GM12878 (cell line): ENCODE measurements around the gene WDR48. TPM values are rescaled to one million over a fixed set of nuclear protein-coding genes. Genes with fewer than 3 reads are reported as not detected.

Source experiments
- ATAC-seq: fragments of 200-7000 bp; cut with Tn5 transposase; 3 replicates; pipeline ENCODE4 v1.9.1; 2020; ENCODE audit warnings: mild to moderate bottlenecking, moderate library complexity
- BruUV-seq: library from RNA; stranded (reverse); fragments of 400-500 nt; replicated peaks from 2 replicates; lab custom pipeline; 2021; lab: Mats Ljungman, UMichigan
- CTCF ChIA-PET: fragments of 300-600 bp; sonication (Branson Sonifier 250); formaldehyde crosslinking; extraction: SDS; loops from one replicate; lab custom pipeline; 2021; ENCODE audit warnings: inconsistent platforms; lab: Yijun Ruan, JAX
- POLR2A ChIA-PET: fragments of 350-600 bp; formaldehyde crosslinking; extraction: SDS; loops from one replicate; lab custom pipeline; 2021; ENCODE audit warnings: inconsistent platforms; lab: Charles Lee
- RAD21 ChIA-PET: fragments of 300-600 bp; sonication (Branson Sonifier 250); formaldehyde crosslinking; loops from one replicate; lab custom pipeline; 2023; ENCODE audit warnings: antibody characterized with exemption; ENCODE audit not compliant: unreplicated experiment; lab: Charles Lee
- SMC1A ChIA-PET: fragments of 300-600 bp; sonication (Branson Sonifier 250); formaldehyde crosslinking; loops from one replicate; lab custom pipeline; 2023; ENCODE audit not compliant: unreplicated experiment, uncharacterized antibody; lab: Charles Lee
- DNase-seq: peaks from one replicate; pipeline ENCODE4 v3.0.0-alpha.2; 2011; ENCODE audit warnings: low read depth, low spot score
- FAIRE-seq: peaks from 3 replicates; lab custom pipeline; 2011; peaks lifted over from hg19 to GRCh38; lab: Jason Lieb, UNC
- H2AFZ ChIP-seq: 2 replicates; pipeline ENCODE4 v1.6.0; 2011; ENCODE audit warnings: low read depth, low read length, control low read depth; ENCODE audit not compliant: control insufficient read depth
- H3K27ac ChIP-seq: 2 replicates; pipeline ENCODE4 v1.5.1; 2011; ENCODE audit warnings: control low read depth; ENCODE audit not compliant: control insufficient read depth, insufficient read depth
- H3K27me3 ChIP-seq, 2 experiments: replicated peaks in 1 of 2; 2 replicates each; pipeline versions ENCODE4 v1.6.0 to v1.6.1; 2011; ENCODE audit warnings: low read length in 1 of 2; ENCODE audit not compliant: control insufficient read depth in 2 of 2, insufficient read depth in 2 of 2
- H3K36me3 ChIP-seq, 2 experiments: 2 replicates each; pipeline ENCODE4 v1.5.1; 2011; ENCODE audit warnings: low read length in 1 of 2; ENCODE audit not compliant: control insufficient read depth in 2 of 2, insufficient read depth in 2 of 2
- H3K4me1 ChIP-seq: 2 replicates; pipeline ENCODE4 v1.6.1; 2011; ENCODE audit warnings: mild to moderate bottlenecking, low read length, moderate library complexity, mixed read lengths; ENCODE audit not compliant: control insufficient read depth, insufficient read depth
- H3K4me2 ChIP-seq: 2 replicates; pipeline ENCODE4 v1.6.0; 2011; ENCODE audit warnings: control low read depth; ENCODE audit not compliant: control insufficient read depth, insufficient read depth
- H3K4me3 ChIP-seq: fragments of 200-600 bp; sonication (generic); 2 replicates; pipeline ENCODE4 v1.5.1; 2016
- H3K79me2 ChIP-seq: 2 replicates; pipeline ENCODE4 v1.6.0; 2011; ENCODE audit warnings: low read length; ENCODE audit not compliant: control insufficient read depth, insufficient read depth
- H3K9ac ChIP-seq: 2 replicates; pipeline ENCODE4 v1.8.0; 2011; ENCODE audit warnings: low read length, control low read depth, mixed read lengths; ENCODE audit not compliant: control insufficient read depth, insufficient read depth
- H3K9me3 ChIP-seq: replicated peaks from 3 replicates; pipeline ENCODE4 v1.5.1; 2011; ENCODE audit warnings: mild to moderate bottlenecking, low read length; ENCODE audit not compliant: control insufficient read depth, insufficient read depth
- H4K20me1 ChIP-seq: 2 replicates; pipeline ENCODE4 v1.6.0; 2011; ENCODE audit not compliant: control insufficient read depth, insufficient read depth
- CEBPB ChIP-seq, 2 experiments: fragments of 150-350 bp in 1 of 2; IDR thresholded peaks; 2 replicates each; pipeline ENCODE4 v1.6.1; 2012 to 2014; ENCODE audit warnings: low read depth in 2 of 2, low read length in 2 of 2, borderline replicate concordance in 1 of 2, inconsistent platforms in 1 of 2
- EP300 ChIP-seq, 2 experiments: fragments of 150-350 bp in 1 of 2; IDR thresholded peaks; 2 replicates each; pipeline ENCODE4 v1.6.1; 2011 to 2012; ENCODE audit warnings: low read depth in 2 of 2, low read length in 2 of 2, borderline replicate concordance in 1 of 2, improper control_type of control experiment in 1 of 2, inconsistent platforms in 1 of 2; ENCODE audit not compliant: control insufficient read depth in 1 of 2
- NFYB ChIP-seq: IDR thresholded peaks from 2 replicates; pipeline ENCODE4 v1.6.1; 2011; ENCODE audit warnings: low read depth, mild to moderate bottlenecking, low read length, improper control_type of control experiment, moderate library complexity; ENCODE audit not compliant: insufficient read depth
- NR2F1 ChIP-seq: fragments of 450-650 bp; conservative IDR thresholded peaks from 2 replicates; pipeline ENCODE4 v1.6.1; 2017; ENCODE audit warnings: mild to moderate bottlenecking
- POLR2A ChIP-seq: IDR thresholded peaks from 2 replicates; pipeline ENCODE4 v1.6.1; 2011; ENCODE audit warnings: low read depth, mild to moderate bottlenecking, low read length
- RELA ChIP-seq: fragments of 450-650 bp; IDR thresholded peaks from 2 replicates; pipeline ENCODE4 v1.8.0; 2014; ENCODE audit warnings: borderline replicate concordance; ENCODE audit not compliant: partially characterized antibody
- WGBS: methylation state at CpG from one replicate; pipeline ENCODE4 v1.1.6; 2016; ENCODE audit warnings: low lambda C conversion rate; ENCODE audit not compliant: insufficient replicate concordance, insufficient coverage; ENCODE audit errors: missing lambda C conversion rate; 5-methylcytosine and 5-hydroxymethylcytosine counted together
- in situ Hi-C: fragments of 300-500 bp; cut with MboI; formaldehyde crosslinking; loops from 9 replicates; pipeline ENCODE4 v1.14.3; 2018; ENCODE audit warnings: mixed read lengths
- intact Hi-C: fragments of 100-400 bp; cut with micrococcal nuclease; formaldehyde crosslinking; loops from one replicate; pipeline ENCODE4 v1.14.2; 2022; ENCODE audit not compliant: unreplicated experiment
- polyA plus RNA-seq, 11 experiments: library from polyadenylated mRNA; depleted of rRNA in 4 of 11; unstranded in 6 of 11; stranded (reverse) in 5 of 11; fragments of >200 nt; fragmentation: Nextera tagmentation in 4 of 11; fragmentation: Illumina TruSeq in 1 of 11; extraction: Ambion mirVana in 4 of 11; extraction: Trizol in 1 of 11; gene quantifications; 1 replicate in 1 of 11; 2 replicates in 10 of 11; pipeline versions ENCODE4 v1.2.1 to v1.2.3, GENCODE V29; 2011 to 2016; ENCODE audit warnings: inconsistent platforms in 2 of 11, missing spikeins in 2 of 11, low read depth in 1 of 11
- total RNA-seq, 4 experiments: library from RNA; depleted of rRNA in 3 of 4; stranded (reverse); fragments of >200 nt in 3 of 4; fragmentation: Illumina TruSeq in 1 of 4; extraction: Trizol in 1 of 4; gene quantifications; 2 replicates each; pipeline versions ENCODE4 v1.2.1 to v1.2.3, GENCODE V29; 2013 to 2021
- TF ChIP-seq, protein P1 (sequence below): fragments of 450-650 bp; IDR thresholded peaks from 2 replicates; pipeline ENCODE4 v1.6.1; 2017; ENCODE audit warnings: low read depth, mild to moderate bottlenecking, moderate library complexity
- TF ChIP-seq, protein P2 (sequence below): fragments of 450-650 bp; IDR thresholded peaks from 2 replicates; pipeline ENCODE4 v1.6.1; 2014; ENCODE audit warnings: mild to moderate bottlenecking

WDR48 gene
- total and polyA plus RNA-seq, 10 of the 15 experiments (the other 5 are each of a cell fraction or from before 2014, with no cell fraction given), result 16.8 to 43.8 (median 29.0) TPM

DNA sequence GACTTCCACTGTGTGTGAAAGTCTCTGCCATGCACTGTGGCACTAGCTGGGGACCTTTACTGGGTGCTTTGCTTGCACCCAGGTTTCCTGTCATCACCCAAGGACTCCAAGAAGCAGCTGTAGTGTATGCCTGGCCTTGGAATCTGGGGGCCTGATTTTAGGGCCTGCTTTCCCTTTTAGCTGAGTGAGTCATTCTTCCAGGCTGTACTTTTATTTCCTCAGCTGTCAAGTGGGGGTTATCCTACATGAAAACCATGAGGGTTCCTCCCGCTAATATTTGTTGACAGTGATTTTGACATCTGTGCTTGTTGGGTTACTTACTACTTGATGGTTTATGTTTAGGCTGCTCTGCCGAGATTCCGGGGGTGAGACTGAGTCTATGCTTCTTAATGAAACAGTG lies 37.1 kb downstream of the WDR48 start:
- ChIA-PET POLR2A (no interaction called here), CTCF (interaction anchor here (1.3 to 1.7 kb wide), 3 partner anchors 20 to 203 kb away, joined by 3 to 5 read pairs (median 4); no protein-coding TSS in a partner anchor), SMC1A (interaction anchor here (1.3 to 1.6 kb wide), 4 partner anchors 9 to 42 kb away, joined by 3 to 5 read pairs (median 4); no protein-coding TSS in a partner anchor), RAD21 (no interaction called here)
- TF ChIP-seq CEBPB (IDR thresholded peaks at IDR 0.05; ENCODE audit: borderline replicate concordance in 1 of 2, low read depth in 2 of 2, low read length in 2 of 2) (no peak), RELA (no peak), EP300 (IDR thresholded peaks at IDR 0.05; ENCODE audit: borderline replicate concordance in 1 of 2, control insufficient read depth in 1 of 2, low read depth in 2 of 2, low read length in 2 of 2) (no peak), NR2F1 (no peak), NFYB (no peak)
- no peak overlapping the region for H3K4me2 ChIP-seq
- H3K4me3 ChIP-seq, result no peak overlapping the region
- no peak for FAIRE-seq
- no peak overlapping the region for H2AFZ ChIP-seq
- 0 out of 2 replicates have a peak, but pooled peaks cover 2% of the 10 kb centered on the region for H3K4me1 ChIP-seq
- H3K36me3 ChIP-seq, result peaks cover 4 to 14% of the 10 kb centered on the region in 2 experiments; a peak in 3 of 4 replicates
- WGBS, result 98% methylated on average over 3 of the region's 3 CpGs
- no peak for ATAC-seq
- H3K27me3 ChIP-seq, result no peaks in the 10 kb centered on the region
- intact Hi-C loops (no loop called here), in situ Hi-C loops (no loop called here)
- no TSS peak for BruUV-seq
- no peaks in the 10 kb centered on the region for H3K79me2 ChIP-seq
- no peak for DNase-seq
- no peaks in the 10 kb centered on the region for H3K9me3 ChIP-seq
- no peak overlapping the region for H3K9ac ChIP-seq
- no peaks in the 10 kb centered on the region for H4K20me1 ChIP-seq
- H3K27ac ChIP-seq, result no peak overlapping the region

DNA sequence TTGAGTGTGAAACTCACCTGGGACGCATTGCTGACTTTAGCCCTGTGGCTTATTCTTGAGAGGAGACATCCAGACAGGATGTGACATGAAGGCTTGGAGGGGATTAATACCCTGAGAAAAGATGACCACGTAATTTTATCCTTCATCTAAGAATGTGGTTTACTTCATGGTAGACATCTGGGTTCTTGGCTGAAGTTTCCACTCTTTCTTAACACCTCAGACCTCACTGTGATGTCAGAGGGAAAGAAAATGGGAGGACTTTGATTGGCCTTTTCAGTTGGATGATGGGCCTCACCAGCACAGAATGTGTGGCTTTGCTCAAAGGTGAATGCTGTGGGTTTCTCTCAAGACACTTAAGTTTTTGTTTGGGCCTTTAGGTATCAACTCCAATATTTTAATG lies 39.1 kb downstream of the WDR48 start:
- Histone ChIP-seq H3K27ac (no peak overlapping the region), H3K4me2 (no peak overlapping the region), H3K4me1 (0 out of 2 replicates have a peak, but pooled peaks cover 2% of the 10 kb centered on the region), H3K9ac (no peak overlapping the region), H3K36me3 (peaks cover 4 to 25% of the 10 kb centered on the region in 2 experiments; a peak in 3 of 4 replicates), H3K27me3 (no peaks in the 10 kb centered on the region), H3K4me3 (no peak overlapping the region), H2AFZ (no peak overlapping the region), H3K79me2 (no peaks in the 10 kb centered on the region), H3K9me3 (no peaks in the 10 kb centered on the region), H4K20me1 (no peaks in the 10 kb centered on the region)
- SMC1A ChIA-PET, result no interaction called here
- WGBS, result 67% methylated on average over 2 of the region's 2 CpGs
- in situ Hi-C loops, result no loop called here
- RAD21 ChIA-PET, result interaction anchor here (1.1 kb wide), 1 partner anchor 197 kb away, joined by 3 read pairs; no protein-coding TSS in a partner anchor
- CTCF ChIA-PET, result interaction anchor here (1.1 kb wide), 1 partner anchor 198 kb away, joined by 3 read pairs; no protein-coding TSS in a partner anchor
- no TSS peak for BruUV-seq
- intact Hi-C loops, result no loop called here
- DNase-seq (no peak), ATAC-seq (no peak), FAIRE-seq (no peak)
- POLR2A ChIA-PET, result no interaction called here
- TF ChIP-seq, protein P1, sequence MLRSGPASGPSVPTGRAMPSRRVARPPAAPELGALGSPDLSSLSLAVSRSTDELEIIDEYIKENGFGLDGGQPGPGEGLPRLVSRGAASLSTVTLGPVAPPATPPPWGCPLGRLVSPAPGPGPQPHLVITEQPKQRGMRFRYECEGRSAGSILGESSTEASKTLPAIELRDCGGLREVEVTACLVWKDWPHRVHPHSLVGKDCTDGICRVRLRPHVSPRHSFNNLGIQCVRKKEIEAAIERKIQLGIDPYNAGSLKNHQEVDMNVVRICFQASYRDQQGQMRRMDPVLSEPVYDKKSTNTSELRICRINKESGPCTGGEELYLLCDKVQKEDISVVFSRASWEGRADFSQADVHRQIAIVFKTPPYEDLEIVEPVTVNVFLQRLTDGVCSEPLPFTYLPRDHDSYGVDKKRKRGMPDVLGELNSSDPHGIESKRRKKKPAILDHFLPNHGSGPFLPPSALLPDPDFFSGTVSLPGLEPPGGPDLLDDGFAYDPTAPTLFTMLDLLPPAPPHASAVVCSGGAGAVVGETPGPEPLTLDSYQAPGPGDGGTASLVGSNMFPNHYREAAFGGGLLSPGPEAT, result no peak
- TF ChIP-seq, protein P2, sequence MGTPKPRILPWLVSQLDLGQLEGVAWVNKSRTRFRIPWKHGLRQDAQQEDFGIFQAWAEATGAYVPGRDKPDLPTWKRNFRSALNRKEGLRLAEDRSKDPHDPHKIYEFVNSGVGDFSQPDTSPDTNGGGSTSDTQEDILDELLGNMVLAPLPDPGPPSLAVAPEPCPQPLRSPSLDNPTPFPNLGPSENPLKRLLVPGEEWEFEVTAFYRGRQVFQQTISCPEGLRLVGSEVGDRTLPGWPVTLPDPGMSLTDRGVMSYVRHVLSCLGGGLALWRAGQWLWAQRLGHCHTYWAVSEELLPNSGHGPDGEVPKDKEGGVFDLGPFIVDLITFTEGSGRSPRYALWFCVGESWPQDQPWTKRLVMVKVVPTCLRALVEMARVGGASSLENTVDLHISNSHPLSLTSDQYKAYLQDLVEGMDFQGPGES, result no peak
- no peak for TF ChIP-seq POLR2A
